ENCODE results near the gene PEX5L. TPM values are rescaled to one million over a fixed set of nuclear protein-coding genes. Genes with fewer than 3 reads are reported as not detected.
"Not testable (repeated sequence)": the region's sequence is repeated elsewhere in the genome, so short reads cannot be mapped to it uniquely, and the experiment has no call there.

PEX5L gene
- total and polyA plus RNA-seq, 4 experiments from 2014 or later, result 0.06 TPM; not detected in 3

DNA sequence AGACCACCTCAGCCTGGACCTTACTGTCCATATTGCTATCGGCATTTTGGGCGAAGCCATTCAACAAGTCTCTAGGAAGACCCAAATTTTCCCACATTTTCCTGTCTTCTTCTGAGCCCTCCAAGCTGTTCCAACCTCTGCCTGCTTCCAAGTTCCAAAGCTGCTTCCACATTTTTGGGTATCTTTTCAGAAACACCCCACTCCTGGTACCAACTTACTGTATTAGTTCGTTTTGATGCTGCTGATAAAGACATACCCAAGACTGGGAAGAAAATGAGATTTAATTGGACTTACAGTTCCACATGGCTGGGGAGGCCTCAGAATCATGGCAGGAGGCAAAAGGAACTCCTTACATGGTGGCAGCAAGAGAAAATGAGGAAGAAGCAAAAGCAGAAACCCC lies 28.4 kb downstream of the PEX5L start:
- H3K4me3 ChIP-seq (ENCODE audit: low read length in 2 of 2); H3K27ac ChIP-seq (ENCODE audit: low read depth, low read length); DNase-seq; H3K4me3 Mint-ChIP-seq; intact Hi-C loops (cut with micrococcal nuclease); H3K4me1 ChIP-seq (ENCODE audit: insufficient read depth, low read length); H3K36me3 Mint-ChIP-seq; H3K4me1 Mint-ChIP-seq; H3K9me3 ChIP-seq (ENCODE audit: control insufficient read depth in 1 of 2, low read length in 2 of 2); H3K36me3 ChIP-seq (ENCODE audit: insufficient read depth, low read length); H3K27me3 ChIP-seq (ENCODE audit: insufficient read depth, low read length); POLR2A ChIA-PET (ENCODE audit: partially characterized antibody); H3K27me3 Mint-ChIP-seq; CTCF ChIA-PET (ENCODE audit: partially characterized antibody): not testable (repeated sequence)
- peaks cover 0 to 36% (median 18%) of the 10 kb centered on the region in 8 donors for H3K9me3 Mint-ChIP-seq
- H3K27ac Mint-ChIP-seq, result peak overlapping the region in 1 of 7 donors; percentile 30

DNA sequence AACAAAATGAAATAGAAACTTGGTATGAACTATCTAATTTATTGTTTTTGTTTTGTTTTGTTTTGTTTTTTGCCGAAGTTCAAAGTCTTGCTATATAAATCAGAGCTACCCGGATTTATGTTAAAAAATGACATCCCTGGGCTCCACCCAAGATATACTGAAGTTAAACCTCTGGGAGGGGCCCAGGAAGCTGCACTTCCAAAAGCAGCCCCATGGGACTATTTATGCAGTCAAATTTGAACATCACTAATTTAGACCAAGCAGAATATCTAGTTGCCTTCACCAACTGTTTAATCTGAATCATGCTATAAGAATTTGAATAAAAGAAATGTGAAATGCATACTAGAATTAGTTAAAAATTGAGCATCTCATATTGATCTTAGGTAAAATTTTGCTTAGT lies 32.2 kb downstream of the PEX5L start:
- no peaks in the 10 kb centered on the region for H3K27me3 Mint-ChIP-seq
- peaks cover 0 to 5% of the 10 kb centered on the region in 2 donors for H3K36me3 Mint-ChIP-seq
- intact Hi-C loops (cut with micrococcal nuclease), result no loop called here
- H3K9me3 Mint-ChIP-seq, result peaks cover 0 to 27% (median 18%) of the 10 kb centered on the region in 8 donors
- H3K9me3 ChIP-seq (ENCODE audit: control insufficient read depth in 1 of 2, low read length in 2 of 2), result no peaks in the 10 kb centered on the region
- no peaks in the 10 kb centered on the region for H3K27me3 ChIP-seq (ENCODE audit: insufficient read depth, low read length)
- H3K36me3 ChIP-seq (ENCODE audit: insufficient read depth, low read length), result no peaks in the 10 kb centered on the region
- ChIA-PET CTCF (ENCODE audit: partially characterized antibody) (no interaction called here), POLR2A (ENCODE audit: partially characterized antibody) (no interaction called here)
- no peak for DNase-seq
- H3K27ac ChIP-seq (ENCODE audit: low read depth, low read length), result no peak overlapping the region
- H3K27ac Mint-ChIP-seq, result no peak overlapping the region
- H3K4me1 Mint-ChIP-seq, result no peaks in the 10 kb centered on the region
- no peak overlapping the region for H3K4me3 Mint-ChIP-seq
- H3K4me3 ChIP-seq (ENCODE audit: low read length in 2 of 2), result no peak overlapping the region
- no peaks in the 10 kb centered on the region for H3K4me1 ChIP-seq (ENCODE audit: insufficient read depth, low read length)

DNA sequence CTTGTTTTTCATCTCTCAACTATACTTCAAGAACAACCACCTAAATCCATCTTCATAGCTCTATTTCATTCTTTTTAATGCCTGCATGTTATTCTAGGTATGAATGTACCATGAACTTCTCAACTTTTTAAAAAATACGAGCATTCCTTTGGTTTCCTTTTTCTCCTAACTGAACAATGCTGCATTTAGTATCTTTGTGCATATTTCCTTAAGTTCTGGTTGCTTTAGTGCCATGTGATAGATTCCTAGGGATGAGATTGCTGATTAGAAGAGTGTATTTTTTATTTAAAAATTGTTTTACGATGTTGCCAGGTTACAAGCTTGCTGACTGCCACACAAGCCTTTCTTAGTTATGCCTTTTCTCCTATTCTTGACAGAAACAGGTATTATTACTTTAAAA lies 34.7 kb downstream of the PEX5L start:
- no peaks in the 10 kb centered on the region for H3K4me1 ChIP-seq (ENCODE audit: insufficient read depth, low read length)
- no peaks in the 10 kb centered on the region for H3K9me3 ChIP-seq (ENCODE audit: control insufficient read depth in 1 of 2, low read length in 2 of 2)
- H3K27me3 ChIP-seq (ENCODE audit: insufficient read depth, low read length), result no peaks in the 10 kb centered on the region
- intact Hi-C loops (cut with micrococcal nuclease), result no loop called here
- H3K27ac ChIP-seq (ENCODE audit: low read depth, low read length), result no peak overlapping the region
- H3K4me3 ChIP-seq (ENCODE audit: low read length in 2 of 2), result no peak overlapping the region
- H3K36me3 ChIP-seq (ENCODE audit: insufficient read depth, low read length), result no peaks in the 10 kb centered on the region
- ChIA-PET POLR2A (ENCODE audit: partially characterized antibody) (no interaction called here), CTCF (ENCODE audit: partially characterized antibody) (no interaction called here)
- peaks cover 0 to 9% (median 4%) of the 10 kb centered on the region in 8 donors for H3K9me3 Mint-ChIP-seq
- H3K4me3 Mint-ChIP-seq, result no peak overlapping the region
- H3K27ac Mint-ChIP-seq, result no peak overlapping the region
- no peak for DNase-seq
- H3K27me3 Mint-ChIP-seq, result no peaks in the 10 kb centered on the region
- no peaks in the 10 kb centered on the region for H3K36me3 Mint-ChIP-seq
- no peaks in the 10 kb centered on the region for H3K4me1 Mint-ChIP-seq

DNA sequence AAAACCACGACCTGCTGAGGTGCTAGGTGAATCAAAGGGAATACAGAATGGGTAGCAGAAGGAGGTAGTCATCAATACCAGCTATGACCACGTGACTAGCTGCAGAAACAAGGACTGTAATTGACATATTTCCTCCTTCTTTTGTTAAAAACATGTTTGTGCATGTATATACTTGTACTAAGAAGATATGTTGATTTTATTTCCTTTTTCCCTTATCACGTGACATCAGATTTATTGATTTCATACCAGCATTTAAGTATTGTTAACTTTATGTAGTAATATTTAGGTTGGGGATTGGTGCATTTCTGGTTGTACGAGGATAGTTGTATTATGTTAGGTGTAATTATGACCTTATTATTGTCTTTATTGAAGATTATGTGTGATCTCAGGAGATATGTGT lies 36.2 kb downstream of the PEX5L start:
- intact Hi-C loops (cut with micrococcal nuclease), result no loop called here
- POLR2A ChIA-PET (ENCODE audit: partially characterized antibody), result no interaction called here

DNA sequence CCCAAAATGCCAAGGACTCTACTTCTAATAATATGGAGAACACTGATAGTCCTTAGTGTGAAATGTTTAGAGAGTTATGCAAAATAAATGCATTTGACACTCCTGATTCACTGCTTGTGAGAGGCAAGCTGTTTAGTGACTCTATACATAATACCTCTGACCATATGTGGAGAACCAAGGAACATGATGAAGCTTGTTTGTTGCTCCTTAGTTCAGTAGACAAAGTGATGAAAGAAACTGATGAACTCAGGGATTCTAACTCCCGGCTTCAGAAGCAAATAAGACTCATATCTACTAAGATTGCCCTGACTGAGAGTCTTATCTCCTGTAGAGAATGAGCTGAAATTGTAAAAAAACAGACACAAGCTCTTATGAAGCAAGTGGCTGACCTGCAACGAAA lies 41.3 kb downstream of the PEX5L start:
- no peaks in the 10 kb centered on the region for H3K9me3 ChIP-seq (ENCODE audit: control insufficient read depth in 1 of 2, low read length in 2 of 2)
- no peaks in the 10 kb centered on the region for H3K36me3 ChIP-seq (ENCODE audit: insufficient read depth, low read length)
- H3K36me3 Mint-ChIP-seq, result no peaks in the 10 kb centered on the region
- H3K27ac ChIP-seq (ENCODE audit: low read depth, low read length), result no peak overlapping the region
- no peaks in the 10 kb centered on the region for H3K27me3 ChIP-seq (ENCODE audit: insufficient read depth, low read length)
- no peak overlapping the region for H3K4me3 ChIP-seq (ENCODE audit: low read length in 2 of 2)
- POLR2A ChIA-PET (ENCODE audit: partially characterized antibody), result no interaction called here
- H3K27ac Mint-ChIP-seq, result no peak overlapping the region
- CTCF ChIA-PET (ENCODE audit: partially characterized antibody), result no interaction called here
- H3K4me1 ChIP-seq (ENCODE audit: insufficient read depth, low read length), result no peaks in the 10 kb centered on the region
- H3K9me3 Mint-ChIP-seq, result peaks cover 0 to 4% (median 0%) of the 10 kb centered on the region in 8 donors
- no peak overlapping the region for H3K4me3 Mint-ChIP-seq
- H3K27me3 Mint-ChIP-seq, result peaks cover 0 to 2% of the 10 kb centered on the region in 2 donors
- no peaks in the 10 kb centered on the region for H3K4me1 Mint-ChIP-seq
- intact Hi-C loops (cut with micrococcal nuclease), result no loop called here
- DNase-seq, result no peak

More for the DNA sequence above, 36.2 kb downstream of the PEX5L start:
- Histone ChIP-seq H3K4me1 (ENCODE audit: insufficient read depth, low read length) (no peaks in the 10 kb centered on the region), H3K27me3 (ENCODE audit: insufficient read depth, low read length) (no peaks in the 10 kb centered on the region), H3K9me3 (ENCODE audit: control insufficient read depth in 1 of 2, low read length in 2 of 2) (no peaks in the 10 kb centered on the region), H3K27ac (ENCODE audit: low read depth, low read length) (no peak overlapping the region), H3K4me3 (ENCODE audit: low read length in 2 of 2) (no peak overlapping the region), H3K36me3 (ENCODE audit: insufficient read depth, low read length) (no peaks in the 10 kb centered on the region)
- Mint-ChIP-seq H3K4me3 (no peak overlapping the region), H3K9me3 (peaks cover 0 to 6% (median 0%) of the 10 kb centered on the region in 8 donors), H3K27ac (no peak overlapping the region), H3K36me3 (no peaks in the 10 kb centered on the region), H3K4me1 (no peaks in the 10 kb centered on the region), H3K27me3 (no peaks in the 10 kb centered on the region)
- CTCF ChIA-PET (ENCODE audit: partially characterized antibody), result no interaction called here
- DNase-seq, result no peak

DNA sequence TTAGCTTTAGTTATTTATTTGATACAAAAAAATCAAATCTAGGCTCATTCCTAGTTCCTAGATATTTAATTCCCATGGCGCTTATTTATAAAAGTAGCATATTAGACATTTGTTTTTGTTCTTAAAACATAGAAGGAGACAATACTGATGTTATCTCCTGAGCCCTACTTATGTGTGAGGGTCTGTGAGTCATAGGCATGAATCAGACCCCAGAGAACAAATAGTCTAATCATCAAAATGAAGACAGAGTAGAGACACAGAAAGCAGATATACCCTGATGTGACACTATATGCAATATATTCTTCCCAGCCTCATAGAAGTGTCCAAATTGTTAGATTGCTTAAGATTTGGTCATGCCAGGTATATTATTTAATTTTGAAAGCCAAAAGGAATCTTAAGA lies 44.9 kb downstream of the PEX5L start:
- H3K27ac ChIP-seq (ENCODE audit: low read depth, low read length), result no peak overlapping the region

DNA sequence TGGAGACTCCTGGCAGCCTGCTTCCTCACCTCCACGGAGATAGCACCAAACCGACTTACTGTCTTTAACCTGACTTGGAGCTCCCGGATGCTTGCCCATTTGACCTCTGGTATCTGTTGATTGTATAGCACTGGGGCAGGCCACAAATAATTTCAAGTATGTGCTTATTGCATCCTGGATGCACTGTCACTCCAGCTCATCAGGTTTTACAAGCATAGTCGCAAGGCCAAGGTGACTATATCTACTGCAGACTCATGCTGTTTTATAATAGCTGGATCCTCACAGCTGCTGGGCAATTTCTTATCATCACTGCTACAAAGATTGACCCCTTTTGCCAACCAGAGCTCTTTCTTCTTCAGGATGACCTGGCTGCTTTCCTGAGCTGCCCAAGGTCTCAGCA lies 45.6 kb downstream of the PEX5L start:
- H3K27me3 ChIP-seq (ENCODE audit: insufficient read depth, low read length), result no peaks in the 10 kb centered on the region
- peaks cover 2% of the 10 kb centered on the region in 2 donors for H3K27me3 Mint-ChIP-seq
- H3K27ac ChIP-seq (ENCODE audit: low read depth, low read length), result no peak overlapping the region
- no peaks in the 10 kb centered on the region for H3K4me1 ChIP-seq (ENCODE audit: insufficient read depth, low read length)
- ChIA-PET CTCF (ENCODE audit: partially characterized antibody) (no interaction called here), POLR2A (ENCODE audit: partially characterized antibody) (no interaction called here)
- H3K9me3 Mint-ChIP-seq, result no peaks in the 10 kb centered on the region
- H3K4me3 ChIP-seq (ENCODE audit: low read length in 2 of 2), result no peak overlapping the region
- H3K27ac Mint-ChIP-seq, result no peak overlapping the region
- no peak overlapping the region for H3K4me3 Mint-ChIP-seq
- H3K4me1 Mint-ChIP-seq, result no peaks in the 10 kb centered on the region
- no peaks in the 10 kb centered on the region for H3K36me3 ChIP-seq (ENCODE audit: insufficient read depth, low read length)
- intact Hi-C loops (cut with micrococcal nuclease), result no loop called here
- no peak for DNase-seq
- no peaks in the 10 kb centered on the region for H3K36me3 Mint-ChIP-seq
- H3K9me3 ChIP-seq (ENCODE audit: control insufficient read depth in 1 of 2, low read length in 2 of 2), result no peaks in the 10 kb centered on the region

More for the DNA sequence above, 44.9 kb downstream of the PEX5L start:
- H3K36me3 Mint-ChIP-seq, result no peaks in the 10 kb centered on the region
- no peak overlapping the region for H3K27ac Mint-ChIP-seq
- H3K4me3 Mint-ChIP-seq, result no peak overlapping the region
- no peak for DNase-seq
- Histone ChIP-seq H3K4me3 (ENCODE audit: low read length in 2 of 2) (no peak overlapping the region), H3K27me3 (ENCODE audit: insufficient read depth, low read length) (no peaks in the 10 kb centered on the region), H3K4me1 (ENCODE audit: insufficient read depth, low read length) (no peaks in the 10 kb centered on the region), H3K9me3 (ENCODE audit: control insufficient read depth in 1 of 2, low read length in 2 of 2) (no peaks in the 10 kb centered on the region), H3K36me3 (ENCODE audit: insufficient read depth, low read length) (no peaks in the 10 kb centered on the region)
- H3K27me3 Mint-ChIP-seq, result peaks cover 2% of the 10 kb centered on the region in 2 donors
- ChIA-PET POLR2A (ENCODE audit: partially characterized antibody) (no interaction called here), CTCF (ENCODE audit: partially characterized antibody) (no interaction called here)
- no peaks in the 10 kb centered on the region for H3K9me3 Mint-ChIP-seq
- intact Hi-C loops (cut with micrococcal nuclease), result no loop called here
- H3K4me1 Mint-ChIP-seq, result no peaks in the 10 kb centered on the region

DNA sequence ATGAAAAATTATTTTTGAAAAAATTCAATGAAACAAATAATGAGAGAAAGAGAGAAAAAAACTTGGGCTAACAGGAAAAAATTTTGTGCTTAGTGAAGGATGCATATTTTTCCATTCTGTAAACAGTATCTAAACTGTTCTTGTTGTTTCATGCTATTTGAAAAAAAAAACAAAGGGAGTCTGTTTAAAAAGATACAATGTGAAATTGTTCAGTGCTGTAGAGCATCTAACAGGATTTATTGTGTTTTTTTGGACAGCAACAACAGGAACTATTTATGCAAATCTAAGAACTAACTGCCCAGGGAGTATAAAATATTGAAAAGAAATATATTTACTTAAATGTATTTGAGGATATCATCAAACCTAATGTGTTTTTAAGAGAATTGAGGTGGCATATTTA lies 55.1 kb downstream of the PEX5L start:
- no peaks in the 10 kb centered on the region for H3K27me3 ChIP-seq (ENCODE audit: insufficient read depth, low read length)
- ChIA-PET POLR2A (ENCODE audit: partially characterized antibody) (no interaction called here), CTCF (ENCODE audit: partially characterized antibody) (no interaction called here)
- H3K4me3 ChIP-seq (ENCODE audit: low read length in 2 of 2), result no peak overlapping the region
- H3K9me3 Mint-ChIP-seq, result no peaks in the 10 kb centered on the region
- DNase-seq, result no peak
- intact Hi-C loops (cut with micrococcal nuclease), result no loop called here
- no peak overlapping the region for H3K27ac Mint-ChIP-seq
- H3K9me3 ChIP-seq (ENCODE audit: control insufficient read depth in 1 of 2, low read length in 2 of 2), result no peaks in the 10 kb centered on the region
- peaks cover 0 to 4% of the 10 kb centered on the region in 2 donors for H3K27me3 Mint-ChIP-seq
- H3K4me1 Mint-ChIP-seq, result no peaks in the 10 kb centered on the region
- H3K36me3 Mint-ChIP-seq, result no peaks in the 10 kb centered on the region
- no peaks in the 10 kb centered on the region for H3K4me1 ChIP-seq (ENCODE audit: insufficient read depth, low read length)
- no peak overlapping the region for H3K27ac ChIP-seq (ENCODE audit: low read depth, low read length)
- H3K4me3 Mint-ChIP-seq, result no peak overlapping the region
- H3K36me3 ChIP-seq (ENCODE audit: insufficient read depth, low read length), result no peaks in the 10 kb centered on the region
